Head of caudate nucleus (tissue), 42 donors: ENCODE results near the gene IGLL5.

Experiments used
- DNase-seq, 42 donors: peaks; one replicate each; pipeline versions ENCODE4 v3.0.0 to v3.0.0-alpha.2; 2020 to 2021; ENCODE audit warnings: mixed read lengths in 7 of 42
- intact Hi-C: fragments of 100-400 bp; cut with DNase I; formaldehyde crosslinking; loops from one replicate; pipeline ENCODE4 v1.15.0; 2022

IGLL5 gene

GRCh38 chr22:22942511-22943329 is 55.1 kb downstream of the IGLL5 start:
- DNase-seq = peak in 40 of 42 donors; percentile 12 to 87 (median 62)
- intact Hi-C loops = no loop called here

GRCh38 chr22:22943521-22944267 is 56.1 kb downstream of the IGLL5 start:
- peak in 14 of 42 donors; percentile 1 to 37 (median 8) for DNase-seq
- intact Hi-C loops = no loop called here

- peak in 15 of 42 donors; percentile 2 to 33 (median 8) for DNase-seq
- intact Hi-C loops = no loop called here
Measured at GRCh38 chr22:22944268-22944985, 56.8 kb downstream of the IGLL5 start.

- peak in 16 of 42 donors; percentile 0 to 39 (median 12) for DNase-seq
- intact Hi-C loops = no loop called here
Measured at GRCh38 chr22:22945195-22945594, 57.6 kb downstream of the IGLL5 start.
